Endothelial cell of umbilical vein (primary cell): ENCODE data around the gene DLG1.

Experiments
- POLR2A ChIP-seq: IDR thresholded peaks from 2 replicates; pipeline ENCODE4 v1.6.1; 2012; ENCODE audit warnings: low read depth, mild to moderate bottlenecking, control low read depth, low read length
- TF ChIP-seq, protein P1 (sequence below), 2 donors: IDR thresholded peaks; 1 replicate in 1 of 2; 2 replicates in 1 of 2; pipeline ENCODE4 v1.5.1; 2011; ENCODE audit warnings: low read length in 2 of 2, mild to moderate bottlenecking in 2 of 2, moderate library complexity in 2 of 2, control low read depth in 1 of 2, inconsistent platforms in 1 of 2, low read depth in 1 of 2; ENCODE audit not compliant: insufficient read depth in 1 of 2; ENCODE audit errors: extremely low read depth in 1 of 2

DNA sequence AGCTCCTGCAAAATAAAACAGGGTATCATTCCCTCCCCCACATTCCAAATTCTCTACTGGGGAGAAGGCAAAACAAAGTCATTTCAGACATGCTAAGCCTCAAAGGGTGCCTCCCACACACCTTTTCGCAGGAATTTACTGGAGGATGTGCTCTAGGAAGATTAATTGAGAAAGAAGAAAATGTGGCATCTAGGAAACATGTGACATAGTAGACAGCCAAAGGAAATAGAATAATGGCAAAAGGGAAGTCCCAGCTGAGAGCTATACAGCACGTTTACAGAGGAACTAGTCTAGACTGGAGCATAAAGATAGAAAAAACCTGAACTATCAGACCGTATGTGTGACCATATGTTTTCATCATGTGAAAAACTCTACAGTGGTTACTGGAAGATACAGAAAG lies 210.0 kb downstream of the DLG1 start:
- no peak for TF ChIP-seq POLR2A
- TF ChIP-seq, protein P1, sequence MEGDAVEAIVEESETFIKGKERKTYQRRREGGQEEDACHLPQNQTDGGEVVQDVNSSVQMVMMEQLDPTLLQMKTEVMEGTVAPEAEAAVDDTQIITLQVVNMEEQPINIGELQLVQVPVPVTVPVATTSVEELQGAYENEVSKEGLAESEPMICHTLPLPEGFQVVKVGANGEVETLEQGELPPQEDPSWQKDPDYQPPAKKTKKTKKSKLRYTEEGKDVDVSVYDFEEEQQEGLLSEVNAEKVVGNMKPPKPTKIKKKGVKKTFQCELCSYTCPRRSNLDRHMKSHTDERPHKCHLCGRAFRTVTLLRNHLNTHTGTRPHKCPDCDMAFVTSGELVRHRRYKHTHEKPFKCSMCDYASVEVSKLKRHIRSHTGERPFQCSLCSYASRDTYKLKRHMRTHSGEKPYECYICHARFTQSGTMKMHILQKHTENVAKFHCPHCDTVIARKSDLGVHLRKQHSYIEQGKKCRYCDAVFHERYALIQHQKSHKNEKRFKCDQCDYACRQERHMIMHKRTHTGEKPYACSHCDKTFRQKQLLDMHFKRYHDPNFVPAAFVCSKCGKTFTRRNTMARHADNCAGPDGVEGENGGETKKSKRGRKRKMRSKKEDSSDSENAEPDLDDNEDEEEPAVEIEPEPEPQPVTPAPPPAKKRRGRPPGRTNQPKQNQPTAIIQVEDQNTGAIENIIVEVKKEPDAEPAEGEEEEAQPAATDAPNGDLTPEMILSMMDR (IDR thresholded peaks at IDR 0.05; ENCODE audit: extremely low read depth in 1 of 2, insufficient read depth in 1 of 2, low read depth in 1 of 2, low read length in 2 of 2): no peak
